GM21576 (cell line): ENCODE results near the gene VAMP5.
A peak's percentile ranks its signal among the peaks of the same experiment; 100 is the strongest.
"Not testable (repeated sequence)": the region's sequence is repeated elsewhere in the genome, so short reads cannot be mapped to it uniquely, and the experiment has no call there.

Experiments used
- ATAC-seq: cut with Tn5 transposase; IDR thresholded peaks from one replicate; pipeline ENCODE4 v1.9.1; 2021; ENCODE audit warnings: mild to moderate bottlenecking, moderate library complexity; ENCODE audit not compliant: unreplicated experiment

Gene VAMP5

DNA sequence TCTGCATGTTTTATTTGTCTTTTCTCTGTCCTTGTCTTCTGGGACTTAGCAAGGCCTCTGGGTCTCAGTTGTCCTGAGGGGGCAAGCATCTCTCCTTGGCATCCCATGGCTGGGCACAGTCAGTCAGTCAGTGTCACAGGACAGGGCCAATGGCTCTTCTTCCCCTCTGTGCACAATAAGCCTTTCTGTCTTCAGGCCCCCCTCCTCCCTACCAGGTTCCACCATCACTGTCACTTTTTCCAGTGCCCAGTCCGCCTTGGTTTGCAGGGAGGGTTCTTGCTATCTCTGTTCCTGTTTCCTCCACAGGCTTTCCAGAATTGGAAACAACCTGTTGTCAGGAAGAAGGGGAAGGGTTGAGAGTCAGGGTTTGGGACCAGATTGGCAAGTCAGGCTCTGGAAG, 1.7 kb upstream of the VAMP5 start:
- ATAC-seq: no peak

DNA sequence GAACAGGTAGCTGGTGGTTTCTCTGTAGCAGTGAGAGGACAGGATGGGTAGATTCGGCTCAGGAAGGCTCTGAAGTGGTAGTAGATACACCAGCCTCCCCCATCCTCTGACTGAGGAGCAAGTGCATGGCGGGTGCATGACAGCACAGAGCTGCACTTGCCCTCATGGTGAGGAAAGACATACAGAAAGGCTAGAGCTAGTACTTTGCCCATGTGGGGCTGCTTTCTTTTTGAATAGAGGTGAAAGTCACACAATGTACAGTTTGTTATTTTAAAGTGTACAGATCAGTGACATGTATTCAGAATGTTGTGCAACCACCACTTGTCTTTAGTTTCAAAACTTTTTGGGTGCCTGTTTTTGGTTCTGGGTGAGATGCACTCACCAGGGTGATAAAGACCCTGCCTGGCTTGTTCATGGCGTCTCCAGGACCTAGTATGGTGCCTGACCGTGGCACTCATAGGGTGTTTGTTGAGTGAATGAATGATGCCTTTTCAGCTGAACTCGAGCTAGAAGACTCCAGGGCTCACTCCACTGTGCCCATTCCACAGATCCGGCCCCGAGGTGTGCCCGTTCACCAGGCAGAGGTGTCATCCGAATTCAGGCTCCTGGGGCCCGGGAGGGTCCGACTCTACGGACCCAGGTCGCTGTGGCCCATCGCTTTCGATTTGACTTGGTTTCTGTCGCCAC, 421 bp upstream of the VAMP5 start:
- peak; percentile 6 for ATAC-seq

DNA sequence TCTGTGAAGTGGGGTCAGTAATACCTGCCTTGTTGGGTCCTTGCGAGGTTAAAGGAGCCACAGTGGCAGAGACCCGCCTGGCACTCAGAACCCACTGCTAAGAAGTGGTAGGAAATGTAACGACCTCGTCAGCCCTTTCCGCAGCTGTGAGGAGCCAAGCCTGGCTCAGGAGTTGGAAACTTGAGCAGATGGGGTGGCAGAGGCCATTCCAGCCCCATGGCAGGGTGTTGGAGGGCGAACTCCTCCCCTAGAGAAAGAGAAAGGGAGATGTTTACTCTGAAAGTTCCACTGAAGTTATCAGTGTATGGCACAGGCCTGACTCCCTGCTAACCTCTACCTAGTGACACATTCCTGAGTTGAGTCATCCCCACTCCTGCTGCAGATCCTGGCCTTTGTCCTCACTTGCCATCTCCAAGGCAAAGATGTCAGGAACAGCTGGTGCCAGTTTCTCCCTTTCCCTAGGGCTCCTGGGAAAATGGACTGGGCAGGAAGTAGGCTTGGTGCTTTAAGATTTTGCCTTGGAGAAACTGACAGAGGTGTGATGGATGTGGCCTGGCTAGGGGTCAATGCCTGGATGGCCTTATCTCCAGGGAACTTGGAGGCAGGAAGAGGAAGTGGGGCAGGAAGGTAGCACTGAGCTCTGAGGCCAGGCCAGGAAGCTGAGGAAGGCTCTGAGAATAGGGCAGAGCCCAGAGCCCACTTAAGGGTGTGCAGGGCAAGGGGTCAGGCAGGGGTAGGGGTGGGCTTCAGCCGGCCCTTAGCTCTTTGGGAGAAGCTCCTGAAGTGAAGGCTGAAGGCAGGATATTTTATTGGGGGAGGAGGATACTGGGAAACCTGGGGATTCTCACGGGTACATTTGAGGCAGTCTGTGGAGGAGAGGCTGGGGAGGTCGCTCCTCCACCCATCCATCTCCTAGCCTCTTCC, 888 bp downstream of the VAMP5 start:
- ATAC-seq: peak; percentile 51

DNA sequence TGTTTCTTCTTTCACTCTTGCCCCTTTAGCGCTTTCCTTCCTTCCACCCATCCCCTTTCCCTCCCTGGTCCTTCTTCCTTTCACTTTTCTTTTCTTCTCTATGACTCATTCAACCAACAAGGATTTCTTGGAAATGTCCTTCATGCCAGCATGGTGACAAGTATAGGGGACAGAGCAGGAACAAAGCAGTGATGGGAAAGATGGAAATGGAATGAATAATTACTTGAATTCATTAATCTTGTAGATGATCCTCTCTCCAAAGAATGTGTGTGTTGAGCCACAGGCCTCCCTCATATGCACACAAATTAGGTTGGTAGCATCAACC, 1.5 kb downstream of the VAMP5 start:
- no peak for ATAC-seq

DNA sequence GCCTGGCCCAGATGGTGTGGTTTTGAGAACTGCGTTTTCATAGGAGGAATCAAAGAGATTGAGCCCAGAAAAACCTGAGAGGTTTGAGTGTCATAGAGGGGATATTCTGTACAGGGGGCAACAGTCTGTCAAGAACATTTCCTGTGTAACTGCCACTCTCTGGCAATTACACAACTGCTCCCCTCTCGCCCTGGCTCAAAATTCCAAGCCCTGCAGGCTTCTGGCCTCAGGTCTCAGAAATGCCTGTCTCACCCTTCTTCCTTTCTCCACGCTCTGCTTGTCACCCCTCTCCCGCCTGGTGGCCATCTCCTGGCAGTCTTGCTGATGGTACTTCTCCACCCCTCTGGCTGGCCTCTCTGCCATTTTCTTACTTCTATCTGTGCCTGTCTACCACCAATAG, 4.0 kb downstream of the VAMP5 start:
- ATAC-seq: no peak

DNA sequence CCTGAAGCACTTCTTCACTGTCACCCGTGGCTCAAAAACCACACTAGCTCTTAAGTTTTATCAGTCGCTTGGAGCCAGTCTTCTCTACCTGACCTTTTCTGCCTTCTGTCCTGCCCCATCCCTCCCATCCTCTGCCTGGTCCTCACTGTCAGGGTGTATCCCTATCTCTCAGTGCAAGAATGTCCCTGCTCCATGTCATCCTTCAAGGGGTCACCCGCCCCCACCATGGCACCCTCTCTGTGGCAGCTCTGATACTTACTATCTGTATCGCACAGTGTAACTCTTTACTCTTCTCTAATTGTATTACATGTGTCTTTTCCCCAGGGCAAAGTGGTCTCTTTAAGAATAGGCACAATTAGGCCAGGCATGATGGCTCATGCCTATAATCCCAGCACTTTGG, 4.4 kb downstream of the VAMP5 start:
- ATAC-seq: no peak

DNA sequence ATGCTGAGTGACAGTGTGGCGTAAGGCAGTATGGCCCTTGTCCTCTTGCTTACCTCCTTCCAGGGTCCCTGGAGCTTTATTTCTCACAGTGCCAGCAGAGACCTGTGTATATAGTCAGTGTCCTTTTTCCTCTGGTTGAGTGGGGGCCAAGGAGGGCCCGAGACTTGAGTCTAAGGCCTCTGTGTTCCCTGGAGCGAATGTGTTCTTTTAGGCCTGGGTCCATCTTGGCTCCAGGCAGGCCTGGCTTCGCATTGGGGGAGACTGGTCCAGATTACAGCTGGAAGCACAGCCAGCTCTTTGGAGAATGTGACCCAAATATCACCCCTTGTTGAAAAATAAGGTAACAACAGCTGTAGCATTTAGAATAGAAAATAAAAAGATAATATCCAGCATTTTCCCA, 5.0 kb downstream of the VAMP5 start:
- no peak for ATAC-seq

DNA sequence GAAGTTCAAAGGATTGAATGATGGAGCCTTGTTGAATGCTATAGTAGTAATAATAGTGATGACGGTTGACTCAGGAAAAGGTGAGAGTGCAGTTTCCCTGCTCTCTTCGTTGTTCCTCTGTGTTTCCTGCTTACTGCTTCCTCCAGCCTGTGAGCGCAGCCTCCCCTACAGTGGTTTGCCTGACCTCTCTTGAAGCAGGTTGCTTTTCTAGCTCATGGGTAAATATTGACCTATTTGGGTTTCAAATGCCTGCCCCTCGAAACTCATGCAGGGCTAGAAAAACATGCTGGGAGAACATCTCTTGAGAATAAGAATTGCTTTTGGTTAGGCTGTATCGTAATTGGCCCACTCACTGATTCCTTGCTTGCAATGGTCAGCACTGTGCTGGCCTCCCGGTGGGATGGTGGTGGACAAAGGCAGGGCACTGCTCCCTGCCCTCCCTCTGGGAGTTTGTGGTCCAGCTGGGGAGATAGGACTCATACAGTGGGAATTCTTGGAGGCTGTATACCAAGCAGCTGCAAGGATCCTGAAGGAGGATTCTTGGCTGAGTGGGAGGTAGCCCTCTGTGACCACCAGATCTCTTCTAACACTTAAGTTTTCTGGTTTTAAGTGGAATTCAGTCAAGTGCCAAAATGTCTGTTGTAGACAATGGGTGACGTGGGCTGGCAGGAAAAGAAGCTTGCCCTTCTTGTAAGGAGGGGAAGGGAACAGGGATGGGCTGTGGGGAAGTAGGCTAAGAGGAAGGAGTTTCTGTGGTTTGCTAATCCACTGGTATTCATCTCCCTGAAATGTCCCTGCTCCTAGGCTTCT, 6.0 kb downstream of the VAMP5 start:
- no peak for ATAC-seq

DNA sequence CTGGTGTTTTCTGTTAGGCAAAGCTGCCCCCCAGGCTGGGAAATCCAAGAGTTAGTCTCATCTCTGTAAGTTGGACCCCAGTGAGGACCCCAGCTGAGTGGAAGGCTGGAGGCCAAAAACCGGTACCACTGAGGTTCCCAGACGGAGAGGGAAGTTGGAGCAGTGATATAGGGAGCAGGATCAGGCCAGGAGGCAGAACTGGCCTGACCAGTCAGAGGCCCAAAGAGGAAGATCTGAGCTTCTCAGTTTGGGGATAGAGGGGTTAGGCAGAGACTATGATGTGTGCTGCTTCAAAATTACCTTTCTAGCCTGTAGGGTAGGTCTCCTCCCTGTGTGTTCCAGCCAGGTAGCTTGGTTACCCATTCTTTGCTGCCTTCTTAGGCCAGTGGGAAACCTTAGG, 6.7 kb downstream of the VAMP5 start:
- ATAC-seq: no peak

DNA sequence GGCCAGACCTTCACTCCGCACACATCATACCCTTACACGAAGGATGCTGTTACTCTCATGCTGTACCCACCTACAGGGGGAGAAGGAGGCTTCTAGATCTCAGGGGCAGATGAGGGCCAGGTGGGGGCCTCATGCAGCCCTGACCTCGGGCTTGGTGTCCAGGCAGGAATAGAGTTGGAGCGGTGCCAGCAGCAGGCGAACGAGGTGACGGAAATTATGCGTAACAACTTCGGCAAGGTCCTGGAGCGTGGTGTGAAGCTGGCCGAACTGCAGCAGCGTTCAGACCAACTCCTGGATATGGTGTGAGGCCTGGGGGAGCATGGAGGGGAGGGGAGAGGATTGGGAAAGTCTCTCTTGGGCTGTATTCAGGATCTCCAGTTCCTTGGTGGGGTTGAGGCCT, 7.3 kb downstream of the VAMP5 start:
- ATAC-seq: no peak

DNA sequence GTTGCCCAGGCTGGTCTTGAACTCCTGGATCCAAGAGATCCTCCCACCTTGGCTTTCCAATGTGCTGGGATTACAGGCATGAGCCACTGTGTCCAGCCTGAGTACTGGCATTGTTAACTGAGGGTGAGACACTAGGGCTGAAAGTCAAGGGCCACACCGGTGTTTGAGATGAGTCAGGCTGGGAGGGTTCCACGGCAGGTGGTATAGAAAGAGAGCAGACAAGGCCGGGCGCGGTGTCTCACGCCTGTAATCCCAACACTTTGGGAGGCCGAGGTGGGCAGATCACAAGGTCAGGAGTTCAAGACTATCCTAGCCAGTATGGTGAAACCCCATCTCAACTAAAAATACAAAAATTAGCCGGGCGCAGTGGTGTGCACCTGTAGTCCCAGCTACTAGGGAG, 8.1 kb downstream of the VAMP5 start:
- ATAC-seq: not testable (repeated sequence)

DNA sequence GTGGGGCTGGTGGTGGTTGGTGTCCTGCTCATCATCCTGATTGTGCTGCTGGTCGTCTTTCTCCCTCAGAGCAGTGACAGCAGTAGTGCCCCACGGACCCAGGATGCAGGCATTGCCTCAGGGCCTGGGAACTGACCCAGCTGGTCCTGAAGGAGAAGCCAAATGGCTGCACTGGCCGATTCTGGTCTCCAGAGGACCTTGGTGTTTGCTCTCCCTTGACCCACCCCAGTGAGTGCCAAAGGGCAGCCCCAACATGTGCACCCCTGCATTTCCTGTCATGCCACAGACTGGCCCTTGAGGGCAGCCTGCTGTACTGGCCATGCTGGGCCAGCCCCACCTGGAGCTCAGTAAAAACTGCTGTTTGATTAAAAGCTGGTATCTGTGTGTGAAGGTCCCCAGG, 8.8 kb downstream of the VAMP5 start:
- no peak for ATAC-seq

DNA sequence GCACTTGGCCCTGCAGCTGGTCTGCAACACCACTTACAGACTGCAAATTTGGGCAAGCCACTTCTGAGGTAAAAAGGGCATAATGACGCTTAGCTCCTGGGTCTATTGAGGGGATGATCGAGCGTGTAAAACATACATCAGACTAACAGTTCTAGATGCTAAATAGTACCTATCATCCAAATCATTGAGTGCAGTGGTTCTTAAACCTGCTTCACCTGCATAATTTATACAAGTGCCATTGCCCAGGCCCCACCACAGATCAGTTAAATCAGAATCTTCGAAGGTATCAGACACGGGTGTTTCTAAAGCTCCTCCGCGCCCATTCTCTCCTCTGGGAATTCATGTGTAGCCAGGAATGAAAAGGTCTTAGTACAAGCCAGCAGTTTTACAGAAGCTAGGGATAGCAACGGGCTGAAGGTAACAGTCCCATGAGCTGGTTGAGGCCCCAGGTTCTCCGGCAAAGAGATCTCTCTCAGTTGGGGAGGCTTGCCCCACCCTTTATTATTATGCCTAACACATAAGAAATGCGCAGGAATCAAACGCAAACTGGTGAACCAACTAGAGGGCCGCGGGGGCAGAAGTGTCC, 10.6 kb downstream of the VAMP5 start:
- no peak for ATAC-seq

DNA sequence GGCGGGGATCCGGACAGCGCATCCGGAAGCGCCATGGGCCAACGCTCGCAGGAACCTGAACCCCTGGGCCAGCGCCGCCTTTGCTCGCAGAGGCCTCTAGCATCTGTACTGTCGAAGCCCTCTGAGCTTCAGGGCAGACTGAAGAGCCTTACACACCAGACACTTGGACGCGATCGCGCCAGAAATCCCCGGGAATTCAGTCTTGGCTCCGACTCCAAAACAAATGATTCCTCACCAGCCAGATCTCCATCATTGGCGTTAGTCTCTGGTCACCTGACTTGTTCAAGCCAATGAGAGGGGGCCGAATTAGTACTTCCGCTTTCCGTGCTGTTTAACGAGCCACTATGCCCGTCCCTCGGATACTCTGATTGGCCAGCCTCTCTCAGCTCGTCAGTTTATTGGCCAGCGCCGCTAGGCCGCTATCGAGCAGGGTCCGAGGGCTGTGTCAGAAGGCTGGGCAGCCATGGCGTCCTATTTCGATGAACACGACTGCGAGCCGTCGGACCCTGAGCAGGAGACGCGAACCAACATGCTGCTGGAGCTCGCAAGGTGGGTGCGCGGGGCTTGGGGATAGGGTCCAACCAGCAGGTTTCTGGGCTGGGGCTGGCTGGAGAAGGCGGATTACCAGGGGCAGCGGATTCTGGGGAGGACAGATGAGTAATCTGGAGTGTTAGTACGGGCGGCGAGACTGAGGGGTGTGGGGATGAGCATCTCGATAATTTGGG, 11.2 kb downstream of the VAMP5 start, which contains the start of gene RNF181:
TSS of gene RNF181 (plus strand) at position 445 of the 725 bp plus-strand sequence. CDS start at position 464, 19 bp downstream.
- peak; percentile 98 for ATAC-seq

DNA sequence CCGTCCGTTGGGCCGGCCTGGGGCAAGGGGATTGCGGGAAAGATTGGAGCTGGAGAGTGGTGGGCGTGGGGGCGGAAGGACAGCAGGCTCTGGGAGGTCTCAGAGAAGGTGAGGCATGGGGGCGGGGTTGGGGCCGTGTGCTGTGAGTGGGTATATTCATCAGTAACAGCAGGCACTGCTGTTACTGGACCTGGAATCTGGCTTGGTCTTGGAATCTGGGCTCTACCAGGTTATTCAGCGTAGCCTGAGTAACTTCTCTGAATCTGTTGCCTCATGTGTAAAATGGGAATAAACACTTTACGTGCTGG, 11.7 kb downstream of the VAMP5 start:
- no peak for ATAC-seq

DNA sequence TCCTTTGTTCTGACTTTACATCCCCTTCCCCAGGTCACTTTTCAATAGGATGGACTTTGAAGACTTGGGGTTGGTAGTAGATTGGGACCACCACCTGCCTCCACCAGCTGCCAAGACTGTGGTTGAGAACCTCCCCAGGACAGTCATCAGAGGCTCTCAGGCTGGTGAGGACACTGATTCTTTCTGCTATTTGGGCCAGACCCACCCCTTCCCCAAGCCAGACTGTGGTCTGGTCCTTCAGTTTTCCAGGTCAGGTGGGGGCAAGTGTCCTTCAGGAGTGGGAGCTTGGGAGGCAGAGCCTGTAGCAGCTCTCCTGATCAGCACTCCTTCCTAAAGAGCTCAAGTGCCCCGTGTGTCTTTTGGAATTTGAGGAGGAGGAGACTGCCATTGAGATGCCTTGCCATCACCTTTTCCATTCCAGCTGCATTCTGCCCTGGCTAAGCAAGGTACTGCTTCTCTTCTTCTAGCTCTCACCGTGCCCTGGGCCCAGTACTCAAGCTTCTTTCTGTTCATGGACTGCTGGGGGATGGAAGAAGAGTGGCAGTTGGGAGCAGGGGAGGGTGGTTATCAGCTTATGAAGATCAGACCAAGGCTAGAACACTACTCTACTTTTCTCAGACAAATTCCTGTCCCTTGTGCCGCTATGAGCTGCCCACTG, 12.4 kb downstream of the VAMP5 start:
- ATAC-seq: no peak

DNA sequence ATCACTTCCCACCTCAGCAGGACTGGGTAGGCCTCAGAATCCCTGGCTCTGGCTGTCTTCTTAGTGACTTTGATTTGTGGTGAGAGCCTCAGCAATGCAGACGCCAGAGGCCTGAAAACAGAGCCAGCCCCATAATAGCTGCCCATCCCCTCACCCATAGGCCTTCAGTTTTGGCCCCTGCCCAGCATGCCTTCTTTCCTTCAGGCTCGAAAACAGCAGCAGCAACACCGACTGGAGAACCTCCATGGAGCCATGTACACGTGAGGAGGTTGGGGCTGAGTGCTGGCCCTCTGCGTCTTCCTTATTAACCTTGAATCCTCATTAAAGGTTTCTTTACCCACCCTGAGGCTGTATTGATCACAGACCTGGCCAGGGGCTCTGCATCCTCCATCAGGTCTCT, 13.0 kb downstream of the VAMP5 start:
- ATAC-seq: no peak

DNA sequence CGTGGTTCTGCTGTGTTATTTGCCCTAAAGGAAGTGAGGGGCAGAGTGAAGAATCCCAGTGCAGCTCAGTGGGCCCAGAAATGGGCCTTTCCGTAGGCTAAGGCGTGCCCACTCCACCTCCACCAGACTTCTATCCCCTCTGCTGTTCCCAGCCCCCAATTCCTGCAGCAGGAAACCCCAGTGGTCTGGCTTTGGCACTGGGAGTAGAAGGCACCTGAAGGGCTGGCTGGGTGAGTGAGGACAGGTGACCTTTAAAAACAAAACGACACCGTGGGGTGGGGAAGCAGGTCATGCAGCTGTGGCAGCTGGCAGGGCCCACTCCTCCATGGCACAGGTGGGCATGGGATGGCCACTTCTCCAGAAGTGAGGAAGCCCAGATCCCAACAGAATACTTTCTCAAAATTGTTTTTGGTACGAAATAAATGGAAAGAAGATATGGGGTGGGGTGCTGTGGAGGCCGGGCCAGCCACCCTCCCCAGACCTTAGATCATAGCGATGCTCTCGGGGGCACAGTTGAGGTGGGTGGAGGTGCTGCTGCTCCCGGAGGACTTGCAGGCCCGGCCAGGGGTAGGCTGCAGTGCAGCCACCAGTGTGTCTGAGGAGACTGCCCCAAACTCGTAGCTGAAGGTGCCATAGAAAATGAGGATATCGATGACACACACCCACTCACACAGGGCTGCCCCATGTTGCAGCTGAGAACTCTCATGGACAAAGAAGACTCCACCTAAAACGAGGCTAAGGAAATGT, 14.5 kb downstream of the VAMP5 start:
- ATAC-seq: no peak

DNA sequence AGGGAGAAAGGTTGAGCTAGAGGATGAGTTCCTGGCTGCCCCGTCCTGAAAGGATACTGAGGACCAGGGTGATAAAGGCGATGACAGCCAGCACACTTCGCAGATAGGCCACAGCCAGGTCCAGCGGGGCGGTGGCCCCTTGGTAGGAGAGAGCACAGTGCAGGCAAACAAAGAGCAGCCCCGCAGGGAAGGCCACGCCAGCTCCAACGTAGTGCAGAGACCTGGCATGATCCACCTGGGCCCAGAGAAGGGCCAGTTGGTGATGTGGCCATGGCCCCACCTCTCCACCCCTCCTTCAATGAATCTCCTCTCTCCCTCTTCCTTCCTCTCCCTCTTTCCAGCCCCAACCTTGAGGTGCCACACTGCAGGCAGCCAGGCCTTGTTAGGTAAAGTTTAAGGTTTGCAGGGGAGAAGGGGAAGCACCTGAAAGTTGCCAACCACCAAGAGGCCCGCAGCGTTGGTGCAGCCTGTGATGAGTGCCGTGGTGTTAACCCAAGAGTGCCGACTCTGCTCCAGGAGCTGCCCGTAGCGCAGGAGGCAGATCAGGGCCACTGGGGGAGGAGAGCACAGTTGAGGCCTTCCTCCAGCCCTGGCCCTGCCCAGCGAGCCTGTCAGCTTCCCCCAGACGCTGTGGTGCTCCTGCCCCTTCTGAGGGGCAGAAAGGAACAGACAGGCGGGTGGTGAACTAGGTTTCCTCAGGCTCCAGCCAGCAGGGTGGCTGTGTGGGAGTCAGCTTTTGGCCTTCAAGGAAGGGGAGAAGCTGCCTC, 15.4 kb downstream of the VAMP5 start:
- no peak for ATAC-seq
